GM18870 (cell line): ENCODE measurements around the gene UGT2A2.

ENCODE experiments used
- ATAC-seq: cut with Tn5 transposase; IDR thresholded peaks from one replicate; pipeline ENCODE4 v1.9.1; 2021; ENCODE audit warnings: moderate library complexity; ENCODE audit not compliant: unreplicated experiment

UGT2A2 gene

GRCh38 chr4:69577245-69577644 lies 62.2 kb downstream of the UGT2A2 start:
- ATAC-seq = no peak

GRCh38 chr4:69576251-69576877 lies 63.1 kb downstream of the UGT2A2 start:
- no peak for ATAC-seq

DNA sequence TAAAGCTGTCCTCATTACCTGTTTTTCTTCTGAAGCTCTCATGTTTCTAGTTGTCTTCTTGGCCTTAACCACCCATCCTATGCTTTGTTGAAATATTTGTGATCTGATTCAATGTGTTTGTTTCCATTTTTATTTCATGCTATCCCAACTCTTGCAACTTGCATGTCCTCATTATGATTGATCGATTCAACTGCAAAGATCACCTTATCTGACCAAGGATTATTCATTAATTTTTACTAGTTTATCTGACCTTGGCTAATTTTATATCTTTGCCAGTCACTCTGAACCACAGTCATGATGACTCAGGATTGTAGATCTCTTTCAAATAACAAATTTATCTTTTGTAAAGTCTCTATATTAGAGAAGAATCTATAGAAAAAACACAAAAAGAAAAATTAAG lies 70.7 kb downstream of the UGT2A2 start:
- ATAC-seq = no peak

DNA sequence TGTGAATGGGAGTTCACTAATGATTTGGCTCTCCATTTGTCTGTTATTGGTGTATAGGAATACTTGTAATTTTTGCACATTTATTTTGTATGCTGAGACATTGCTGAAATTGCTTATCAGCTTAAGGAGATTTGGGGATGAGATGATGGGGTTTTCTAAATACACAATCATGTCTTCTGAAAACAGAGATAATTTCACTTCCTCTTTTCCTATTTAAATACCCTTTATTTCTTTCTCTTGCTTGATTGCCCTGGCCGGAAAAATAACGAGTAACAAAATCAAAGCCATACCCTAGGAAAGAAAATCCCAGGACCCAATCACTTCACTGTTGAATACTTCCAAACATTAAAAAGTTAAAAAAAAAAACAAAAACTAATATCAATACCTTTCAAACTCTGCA lies 76.0 kb downstream of the UGT2A2 start:
- no peak for ATAC-seq

GRCh38 chr4:69549651-69550050 lies 89.8 kb downstream of the UGT2A2 start:
- no peak for ATAC-seq

GRCh38 chr4:69546134-69546765 lies 93.2 kb downstream of the UGT2A2 start:
- ATAC-seq = no peak
